LNCAP (cell line): ENCODE measurements around the gene GREB1.

ENCODE experiments used
- CTCF ChIP-seq: fragments of 450-650 bp; IDR thresholded peaks from 2 replicates; pipeline ENCODE4 v1.5.1; 2017; ENCODE audit warnings: mild to moderate bottlenecking

Gene GREB1

GRCh38 chr2:11505652-11506610, 27.9 kb upstream of the GREB1 start:
- TF ChIP-seq CTCF = no peak

GRCh38 chr2:11506611-11506969, 27.3 kb upstream of the GREB1 start:
- no peak for TF ChIP-seq CTCF

- no peak for TF ChIP-seq CTCF
These were observed 26.3 kb upstream of the GREB1 start for GRCh38 chr2:11507517-11507916.

GRCh38 chr2:11508279-11508678, 25.6 kb upstream of the GREB1 start:
- no peak for TF ChIP-seq CTCF

- TF ChIP-seq CTCF = no peak
These were observed 24.0 kb upstream of the GREB1 start for GRCh38 chr2:11509657-11510360.

GRCh38 chr2:11512431-11512830, 21.4 kb upstream of the GREB1 start:
- TF ChIP-seq CTCF = no peak

GRCh38 chr2:11513319-11513718, 20.5 kb upstream of the GREB1 start:
- no peak for TF ChIP-seq CTCF
